HEK293T (cell line): Measurements from ENCODE around the gene PKP3.

Experiments
- ELF4 ChIP-seq: fragments of 450-650 bp; IDR thresholded peaks from 2 replicates; pipeline ENCODE4 v1.6.1; 2017; ENCODE audit warnings: antibody characterized with exemption
- FOXK2 ChIP-seq: fragments of 450-650 bp; IDR thresholded peaks from 2 replicates; pipeline ENCODE4 v1.6.1; 2016; ENCODE audit warnings: mild to moderate bottlenecking

DNA sequence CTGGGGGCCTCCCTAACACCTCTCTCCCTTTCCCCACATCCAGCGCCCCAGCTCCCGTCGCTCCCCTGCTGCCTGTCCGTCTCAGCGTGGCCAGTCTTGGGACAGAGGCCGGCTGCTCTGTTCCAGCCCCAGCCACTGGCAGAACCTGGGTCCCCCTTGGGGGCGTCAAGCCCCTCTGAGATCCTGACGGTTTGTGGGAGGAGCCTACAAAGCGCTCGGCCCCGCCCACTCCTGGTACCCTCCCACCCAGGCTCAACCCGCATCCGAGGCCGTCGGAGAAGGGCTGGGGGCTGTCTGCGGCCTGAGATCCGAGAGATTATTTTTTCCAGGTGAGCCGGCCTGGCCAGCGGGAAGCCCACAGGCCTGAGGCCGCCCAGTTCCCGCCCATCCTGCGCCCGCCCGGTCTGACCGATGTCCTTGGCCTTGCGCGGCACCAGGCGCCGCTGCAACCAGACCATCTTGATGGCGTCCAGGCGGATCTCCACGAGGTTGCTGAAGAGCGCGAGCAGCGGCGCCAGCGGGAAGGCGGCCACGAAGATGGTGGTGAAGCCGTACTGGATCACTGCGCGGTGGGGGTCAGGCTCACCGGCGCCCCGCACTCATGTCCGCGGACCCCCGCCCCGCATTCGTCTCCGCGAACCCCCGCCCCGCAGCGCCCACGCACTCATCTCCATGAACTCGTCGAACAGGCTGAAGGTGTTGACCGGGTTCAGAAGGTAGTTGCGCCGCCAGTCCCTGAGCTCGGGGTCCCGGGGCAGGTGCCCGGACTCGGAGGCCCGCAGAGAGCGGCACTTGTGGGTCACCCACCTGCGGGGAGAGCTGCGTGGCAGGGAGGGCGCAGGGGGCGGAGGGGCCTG, 26.3 kb downstream of the PKP3 start:
- no peak for TF ChIP-seq FOXK2
- TF ChIP-seq ELF4, result no peak
